Measurements from ENCODE around the gene RSRC1.
A peak's percentile ranks its signal among the peaks of the same experiment; 100 is the strongest.

Gene RSRC1

DNA sequence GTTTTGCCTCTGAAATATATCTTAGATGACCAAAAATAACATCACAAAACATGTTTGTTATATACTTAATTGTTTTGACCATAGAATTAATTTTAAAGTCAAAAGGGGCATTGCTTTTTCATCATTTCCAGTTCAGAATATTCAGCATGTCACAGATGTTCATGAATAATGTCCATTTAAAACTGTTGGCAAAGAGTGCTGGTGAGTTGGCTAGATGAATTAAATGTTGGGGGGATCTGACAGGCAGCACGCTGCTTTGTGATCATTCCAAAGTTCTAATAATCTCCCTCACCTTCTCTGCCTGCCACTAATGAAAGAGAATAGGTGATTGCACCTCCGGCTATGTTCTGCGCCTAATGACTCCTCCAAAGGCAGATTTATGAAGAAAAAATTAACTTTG is 321.9 kb downstream of the RSRC1 start:
- ATAC-seq, result no peak
- TF ChIP-seq, protein P1, sequence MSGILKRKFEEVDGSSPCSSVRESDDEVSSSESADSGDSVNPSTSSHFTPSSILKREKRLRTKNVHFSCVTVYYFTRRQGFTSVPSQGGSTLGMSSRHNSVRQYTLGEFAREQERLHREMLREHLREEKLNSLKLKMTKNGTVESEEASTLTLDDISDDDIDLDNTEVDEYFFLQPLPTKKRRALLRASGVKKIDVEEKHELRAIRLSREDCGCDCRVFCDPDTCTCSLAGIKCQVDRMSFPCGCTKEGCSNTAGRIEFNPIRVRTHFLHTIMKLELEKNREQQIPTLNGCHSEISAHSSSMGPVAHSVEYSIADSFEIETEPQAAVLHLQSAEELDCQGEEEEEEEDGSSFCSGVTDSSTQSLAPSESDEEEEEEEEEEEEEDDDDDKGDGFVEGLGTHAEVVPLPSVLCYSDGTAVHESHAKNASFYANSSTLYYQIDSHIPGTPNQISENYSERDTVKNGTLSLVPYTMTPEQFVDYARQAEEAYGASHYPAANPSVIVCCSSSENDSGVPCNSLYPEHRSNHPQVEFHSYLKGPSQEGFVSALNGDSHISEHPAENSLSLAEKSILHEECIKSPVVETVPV (CRISPR knock-in tag; IDR thresholded peaks at IDR 0.05), result no peak
- TF ChIP-seq ISL1 (CRISPR knock-in tag; IDR thresholded peaks at IDR 0.05) (no peak), ARNTL (CRISPR knock-in tag; IDR thresholded peaks at IDR 0.05; ENCODE audit: borderline replicate concordance, low read depth) (no peak), ESRRG (CRISPR knock-in tag; IDR thresholded peaks at IDR 0.05) (no peak), PPARA (CRISPR knock-in tag; IDR thresholded peaks at IDR 0.05; ENCODE audit: borderline replicate concordance) (no peak), OSR1 (CRISPR knock-in tag; IDR thresholded peaks at IDR 0.05) (no peak), ZFP30 (CRISPR knock-in tag; IDR thresholded peaks at IDR 0.05) (no peak), TOX (CRISPR knock-in tag; IDR thresholded peaks at IDR 0.05; ENCODE audit: borderline replicate concordance) (no peak), BACH2 (CRISPR knock-in tag; IDR thresholded peaks at IDR 0.05; ENCODE audit: borderline replicate concordance) (no peak), TCF4 (CRISPR knock-in tag; IDR thresholded peaks at IDR 0.05; ENCODE audit: borderline replicate concordance) (no peak), RARB (CRISPR knock-in tag; IDR thresholded peaks at IDR 0.05) (no peak), ZNF8 (CRISPR knock-in tag; IDR thresholded peaks at IDR 0.05) (no peak), SNAI2 (CRISPR knock-in tag; IDR thresholded peaks at IDR 0.05) (no peak), CSDC2 (CRISPR knock-in tag; IDR thresholded peaks at IDR 0.05) (no peak)
- TF ChIP-seq, protein P2, sequence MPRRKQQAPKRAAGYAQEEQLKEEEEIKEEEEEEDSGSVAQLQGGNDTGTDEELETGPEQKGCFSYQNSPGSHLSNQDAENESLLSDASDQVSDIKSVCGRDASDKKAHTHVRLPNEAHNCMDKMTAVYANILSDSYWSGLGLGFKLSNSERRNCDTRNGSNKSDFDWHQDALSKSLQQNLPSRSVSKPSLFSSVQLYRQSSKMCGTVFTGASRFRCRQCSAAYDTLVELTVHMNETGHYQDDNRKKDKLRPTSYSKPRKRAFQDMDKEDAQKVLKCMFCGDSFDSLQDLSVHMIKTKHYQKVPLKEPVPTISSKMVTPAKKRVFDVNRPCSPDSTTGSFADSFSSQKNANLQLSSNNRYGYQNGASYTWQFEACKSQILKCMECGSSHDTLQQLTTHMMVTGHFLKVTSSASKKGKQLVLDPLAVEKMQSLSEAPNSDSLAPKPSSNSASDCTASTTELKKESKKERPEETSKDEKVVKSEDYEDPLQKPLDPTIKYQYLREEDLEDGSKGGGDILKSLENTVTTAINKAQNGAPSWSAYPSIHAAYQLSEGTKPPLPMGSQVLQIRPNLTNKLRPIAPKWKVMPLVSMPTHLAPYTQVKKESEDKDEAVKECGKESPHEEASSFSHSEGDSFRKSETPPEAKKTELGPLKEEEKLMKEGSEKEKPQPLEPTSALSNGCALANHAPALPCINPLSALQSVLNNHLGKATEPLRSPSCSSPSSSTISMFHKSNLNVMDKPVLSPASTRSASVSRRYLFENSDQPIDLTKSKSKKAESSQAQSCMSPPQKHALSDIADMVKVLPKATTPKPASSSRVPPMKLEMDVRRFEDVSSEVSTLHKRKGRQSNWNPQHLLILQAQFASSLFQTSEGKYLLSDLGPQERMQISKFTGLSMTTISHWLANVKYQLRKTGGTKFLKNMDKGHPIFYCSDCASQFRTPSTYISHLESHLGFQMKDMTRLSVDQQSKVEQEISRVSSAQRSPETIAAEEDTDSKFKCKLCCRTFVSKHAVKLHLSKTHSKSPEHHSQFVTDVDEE (CRISPR knock-in tag; IDR thresholded peaks at IDR 0.05), result no peak
- TF ChIP-seq, protein P3, sequence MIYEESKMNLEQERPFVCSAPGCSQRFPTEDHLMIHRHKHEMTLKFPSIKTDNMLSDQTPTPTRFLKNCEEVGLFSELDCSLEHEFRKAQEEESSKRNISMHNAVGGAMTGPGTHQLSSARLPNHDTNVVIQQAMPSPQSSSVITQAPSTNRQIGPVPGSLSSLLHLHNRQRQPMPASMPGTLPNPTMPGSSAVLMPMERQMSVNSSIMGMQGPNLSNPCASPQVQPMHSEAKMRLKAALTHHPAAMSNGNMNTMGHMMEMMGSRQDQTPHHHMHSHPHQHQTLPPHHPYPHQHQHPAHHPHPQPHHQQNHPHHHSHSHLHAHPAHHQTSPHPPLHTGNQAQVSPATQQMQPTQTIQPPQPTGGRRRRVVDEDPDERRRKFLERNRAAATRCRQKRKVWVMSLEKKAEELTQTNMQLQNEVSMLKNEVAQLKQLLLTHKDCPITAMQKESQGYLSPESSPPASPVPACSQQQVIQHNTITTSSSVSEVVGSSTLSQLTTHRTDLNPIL (CRISPR knock-in tag; IDR thresholded peaks at IDR 0.05; ENCODE audit: low read depth), result no peak
- TF ChIP-seq, protein P4, sequence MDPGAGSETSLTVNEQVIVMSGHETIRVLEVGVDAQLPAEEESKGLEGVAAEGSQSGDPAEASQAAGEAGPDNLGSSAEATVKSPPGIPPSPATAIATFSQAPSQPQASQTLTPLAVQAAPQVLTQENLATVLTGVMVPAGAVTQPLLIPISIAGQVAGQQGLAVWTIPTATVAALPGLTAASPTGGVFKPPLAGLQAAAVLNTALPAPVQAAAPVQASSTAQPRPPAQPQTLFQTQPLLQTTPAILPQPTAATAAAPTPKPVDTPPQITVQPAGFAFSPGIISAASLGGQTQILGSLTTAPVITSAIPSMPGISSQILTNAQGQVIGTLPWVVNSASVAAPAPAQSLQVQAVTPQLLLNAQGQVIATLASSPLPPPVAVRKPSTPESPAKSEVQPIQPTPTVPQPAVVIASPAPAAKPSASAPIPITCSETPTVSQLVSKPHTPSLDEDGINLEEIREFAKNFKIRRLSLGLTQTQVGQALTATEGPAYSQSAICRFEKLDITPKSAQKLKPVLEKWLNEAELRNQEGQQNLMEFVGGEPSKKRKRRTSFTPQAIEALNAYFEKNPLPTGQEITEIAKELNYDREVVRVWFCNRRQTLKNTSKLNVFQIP (CRISPR knock-in tag; IDR thresholded peaks at IDR 0.05; ENCODE audit: borderline replicate concordance, low read depth), result no peak
- TF ChIP-seq, protein P5, sequence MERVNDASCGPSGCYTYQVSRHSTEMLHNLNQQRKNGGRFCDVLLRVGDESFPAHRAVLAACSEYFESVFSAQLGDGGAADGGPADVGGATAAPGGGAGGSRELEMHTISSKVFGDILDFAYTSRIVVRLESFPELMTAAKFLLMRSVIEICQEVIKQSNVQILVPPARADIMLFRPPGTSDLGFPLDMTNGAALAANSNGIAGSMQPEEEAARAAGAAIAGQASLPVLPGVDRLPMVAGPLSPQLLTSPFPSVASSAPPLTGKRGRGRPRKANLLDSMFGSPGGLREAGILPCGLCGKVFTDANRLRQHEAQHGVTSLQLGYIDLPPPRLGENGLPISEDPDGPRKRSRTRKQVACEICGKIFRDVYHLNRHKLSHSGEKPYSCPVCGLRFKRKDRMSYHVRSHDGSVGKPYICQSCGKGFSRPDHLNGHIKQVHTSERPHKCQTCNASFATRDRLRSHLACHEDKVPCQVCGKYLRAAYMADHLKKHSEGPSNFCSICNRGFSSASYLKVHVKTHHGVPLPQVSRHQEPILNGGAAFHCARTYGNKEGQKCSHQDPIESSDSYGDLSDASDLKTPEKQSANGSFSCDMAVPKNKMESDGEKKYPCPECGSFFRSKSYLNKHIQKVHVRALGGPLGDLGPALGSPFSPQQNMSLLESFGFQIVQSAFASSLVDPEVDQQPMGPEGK (CRISPR knock-in tag; IDR thresholded peaks at IDR 0.05; ENCODE audit: borderline replicate concordance), result no peak

DNA sequence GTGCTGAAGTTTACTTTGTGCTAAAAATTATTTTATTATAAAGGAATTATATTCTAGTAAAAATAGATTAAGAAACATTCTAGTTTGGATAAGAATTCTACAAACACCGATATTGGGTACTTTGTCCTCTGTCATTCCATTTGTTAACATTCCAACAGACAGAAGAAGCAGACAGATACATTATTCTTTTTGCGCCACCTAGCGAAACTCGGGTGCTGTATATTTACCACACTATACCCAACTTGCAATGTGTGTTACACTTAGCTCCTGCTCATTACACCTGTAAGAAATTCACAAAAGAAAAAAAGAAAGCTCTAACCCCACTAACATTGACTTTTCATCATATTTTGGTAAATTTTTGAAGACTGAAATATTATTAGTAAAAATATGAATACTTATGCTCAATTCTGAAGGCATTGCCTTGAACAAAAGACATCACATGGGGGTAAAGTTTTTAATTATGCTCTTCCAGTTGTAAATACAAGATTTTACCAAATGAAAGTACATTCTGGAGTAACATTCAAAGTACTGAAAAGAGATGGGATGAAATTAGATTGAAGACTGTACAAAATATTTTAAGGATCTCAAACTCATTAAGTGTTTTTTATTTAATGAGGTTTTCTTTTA is 324.6 kb downstream of the RSRC1 start:
- TF ChIP-seq ZC3H10 (CRISPR knock-in tag; IDR thresholded peaks at IDR 0.05) (no peak), ZNF565 (CRISPR knock-in tag; conservative IDR thresholded peaks at IDR 0.05; ENCODE audit: low read depth) (no peak), RARB (CRISPR knock-in tag; IDR thresholded peaks at IDR 0.05) (no peak)
- ATAC-seq, result peak; percentile 97

DNA sequence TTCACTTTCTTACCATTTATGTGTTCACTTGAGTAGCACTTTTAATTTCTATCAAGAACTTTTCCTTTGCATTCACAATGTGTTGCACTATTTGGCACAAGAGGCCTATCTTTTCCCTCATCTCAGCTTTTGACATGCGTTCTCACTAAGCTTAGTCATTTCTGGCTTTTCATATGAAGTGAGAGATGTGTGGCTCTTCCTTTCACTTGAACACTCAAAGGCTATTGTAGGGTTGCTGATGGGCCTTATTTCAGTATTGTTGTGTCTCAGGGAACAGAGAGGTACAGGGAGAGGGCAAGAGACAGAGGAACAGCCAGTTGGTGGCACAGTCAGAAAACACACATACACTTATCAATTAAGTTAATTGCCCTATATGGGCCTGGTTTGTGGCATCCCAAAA is 333.7 kb downstream of the RSRC1 start:
- ATAC-seq, result no peak
- TF ChIP-seq, protein P2 (CRISPR knock-in tag; IDR thresholded peaks at IDR 0.05), result no peak
- TF ChIP-seq, protein P1 (CRISPR knock-in tag; IDR thresholded peaks at IDR 0.05), result no peak
- TF ChIP-seq ZC3H10 (CRISPR knock-in tag; IDR thresholded peaks at IDR 0.05), result no peak
- no peak for TF ChIP-seq OSR1 (CRISPR knock-in tag; IDR thresholded peaks at IDR 0.05)
- TF ChIP-seq ZFP3 (CRISPR knock-in tag; IDR thresholded peaks at IDR 0.05), result no peak
- no peak for TF ChIP-seq CSDC2 (CRISPR knock-in tag; IDR thresholded peaks at IDR 0.05)
- TF ChIP-seq GLIS3 (CRISPR knock-in tag; IDR thresholded peaks at IDR 0.05), result no peak
- no peak for TF ChIP-seq SNAI2 (CRISPR knock-in tag; IDR thresholded peaks at IDR 0.05)
- TF ChIP-seq, protein P3 (CRISPR knock-in tag; IDR thresholded peaks at IDR 0.05; ENCODE audit: low read depth), result no peak
- no peak for TF ChIP-seq ZNF565 (CRISPR knock-in tag; conservative IDR thresholded peaks at IDR 0.05; ENCODE audit: low read depth)

All from SK-N-SH treated with all-trans-retinoic acid at 6 μM for 48 hours (cell line).